IMR-90 (cell line): ENCODE data around the gene CSRP2.

Experiments
- BHLHE40 ChIP-seq: fragments of 150-350 bp; IDR thresholded peaks from 2 replicates; pipeline ENCODE4 v1.6.1; 2016; ENCODE audit warnings: mild to moderate bottlenecking, low read depth, low read length
- CHD1 ChIP-seq: IDR thresholded peaks from 2 replicates; pipeline ENCODE4 v1.6.1; 2012; ENCODE audit warnings: low read depth, low read length, improper control_type of control experiment
- CTCF ChIP-seq: conservative IDR thresholded peaks from 2 replicates; pipeline ENCODE4 v1.5.1; 2012; ENCODE audit warnings: mild to moderate bottlenecking, low read depth, low read length, improper control_type of control experiment
- MXI1 ChIP-seq: IDR thresholded peaks from 2 replicates; pipeline ENCODE4 v1.6.1; 2012; ENCODE audit warnings: low read depth, mild to moderate bottlenecking, low read length, moderate library complexity, borderline replicate concordance
- POLR2A ChIP-seq: IDR thresholded peaks from 2 replicates; pipeline ENCODE4 v1.6.1; 2012; ENCODE audit warnings: mild to moderate bottlenecking, low read depth, low read length
- RCOR1 ChIP-seq: IDR thresholded peaks from 2 replicates; pipeline ENCODE4 v1.6.1; 2012; ENCODE audit warnings: mild to moderate bottlenecking, low read length, improper control_type of control experiment; ENCODE audit not compliant: insufficient replicate concordance
- RFX5 ChIP-seq: IDR thresholded peaks from 2 replicates; pipeline ENCODE4 v1.8.0; 2012; ENCODE audit warnings: low read depth, mild to moderate bottlenecking, low read length, moderate library complexity
- SMC3 ChIP-seq: fragments of 150-350 bp; IDR thresholded peaks from 2 replicates; pipeline ENCODE4 v1.6.1; 2016; ENCODE audit warnings: low read depth, mild to moderate bottlenecking, antibody characterized with exemption, low read length, moderate library complexity
- TF ChIP-seq, protein P1 (sequence below): fragments of 150-350 bp; IDR thresholded peaks from 2 replicates; pipeline ENCODE4 v1.6.1; 2017; ENCODE audit warnings: mild to moderate bottlenecking, antibody characterized with exemption, low read length, low read depth

DNA sequence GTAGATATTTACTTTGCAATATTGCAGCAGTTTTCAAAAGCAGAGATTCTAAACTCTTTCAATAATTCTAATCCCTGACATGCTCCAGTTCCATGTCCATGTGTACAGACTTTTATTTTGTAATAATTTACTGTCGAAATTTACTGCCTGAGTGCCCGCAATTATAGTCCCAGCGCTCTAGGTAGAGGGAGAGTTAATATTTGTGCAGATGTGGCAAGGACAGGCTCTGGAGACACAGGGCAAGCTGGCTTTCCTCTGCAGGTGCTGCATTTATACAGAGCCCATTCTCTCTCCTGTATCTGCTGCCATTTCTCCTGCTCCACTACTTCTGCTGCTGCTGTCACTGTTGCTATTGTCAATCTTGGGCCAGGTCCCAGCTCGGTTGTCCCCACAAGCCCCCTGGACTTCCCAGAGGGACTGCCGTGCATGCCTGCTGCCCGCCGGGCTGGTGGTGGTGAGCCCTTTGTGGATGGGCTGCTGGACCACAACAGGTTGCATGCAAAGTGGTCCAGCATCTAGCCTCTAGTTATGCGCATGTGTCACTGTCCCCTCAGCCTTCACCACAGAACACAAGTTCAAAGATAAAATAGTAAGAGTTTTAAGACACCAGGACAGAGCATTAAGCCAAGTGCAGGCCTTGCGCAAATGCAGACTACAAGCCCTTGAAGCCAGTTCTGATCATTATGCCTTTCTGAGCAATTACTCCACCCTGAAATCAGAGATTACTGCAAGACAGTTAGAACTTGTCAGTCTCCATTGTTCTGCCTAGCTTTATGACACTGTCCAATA, 40.8 kb upstream of the CSRP2 start:
- TF ChIP-seq SMC3 (no peak), RFX5 (no peak), CTCF (no peak), POLR2A (no peak), RCOR1 (no peak), MXI1 (no peak), CHD1 (no peak), BHLHE40 (no peak)
- TF ChIP-seq, protein P1, sequence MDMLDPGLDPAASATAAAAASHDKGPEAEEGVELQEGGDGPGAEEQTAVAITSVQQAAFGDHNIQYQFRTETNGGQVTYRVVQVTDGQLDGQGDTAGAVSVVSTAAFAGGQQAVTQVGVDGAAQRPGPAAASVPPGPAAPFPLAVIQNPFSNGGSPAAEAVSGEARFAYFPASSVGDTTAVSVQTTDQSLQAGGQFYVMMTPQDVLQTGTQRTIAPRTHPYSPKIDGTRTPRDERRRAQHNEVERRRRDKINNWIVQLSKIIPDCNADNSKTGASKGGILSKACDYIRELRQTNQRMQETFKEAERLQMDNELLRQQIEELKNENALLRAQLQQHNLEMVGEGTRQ, result no peak
